Measurements from ENCODE around the gene EPHA4.

Gene EPHA4

DNA sequence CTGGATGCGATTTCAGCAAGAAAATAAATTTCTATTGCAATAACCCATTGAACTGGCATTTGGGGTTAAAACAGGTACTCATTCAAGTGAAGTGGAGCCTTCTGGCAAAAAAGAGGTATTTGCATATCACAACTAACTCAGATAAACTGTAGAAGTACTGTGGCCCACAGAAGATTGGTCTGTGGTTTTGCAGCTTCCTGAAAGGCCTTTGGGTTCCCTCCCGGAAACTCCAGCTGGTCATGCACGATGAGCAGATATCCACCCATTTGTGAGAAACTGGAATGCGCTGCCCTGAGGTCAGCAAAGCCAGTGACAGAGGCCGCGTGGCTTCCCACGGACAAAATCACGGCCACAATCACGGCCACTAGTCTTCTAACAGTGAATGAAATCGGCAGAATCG, 106.3 kb downstream of the EPHA4 start:
- Histone ChIP-seq H3K27ac (ENCODE audit: low read depth, low read length) (no peak overlapping the region), H3K27me3 (ENCODE audit: control insufficient read depth in 1 of 2, insufficient read depth in 2 of 2, low read length in 2 of 2) (no peaks in the 10 kb centered on the region), H3K9me3 (ENCODE audit: control insufficient read depth in 1 of 2, low read length in 2 of 2) (no peaks in the 10 kb centered on the region), H3K36me3 (ENCODE audit: control insufficient read depth in 1 of 2, insufficient read depth in 2 of 2, low read length in 2 of 2) (no peaks in the 10 kb centered on the region), H3K4me3 (ENCODE audit: low read depth in 1 of 2, low read length in 2 of 2) (no peak overlapping the region), H3K4me1 (ENCODE audit: control insufficient read depth in 1 of 2, insufficient read depth in 2 of 2, low read length in 2 of 2) (no peaks in the 10 kb centered on the region), H3K9ac (ENCODE audit: low read depth in 1 of 2, low read length in 2 of 2) (no peak overlapping the region)

DNA sequence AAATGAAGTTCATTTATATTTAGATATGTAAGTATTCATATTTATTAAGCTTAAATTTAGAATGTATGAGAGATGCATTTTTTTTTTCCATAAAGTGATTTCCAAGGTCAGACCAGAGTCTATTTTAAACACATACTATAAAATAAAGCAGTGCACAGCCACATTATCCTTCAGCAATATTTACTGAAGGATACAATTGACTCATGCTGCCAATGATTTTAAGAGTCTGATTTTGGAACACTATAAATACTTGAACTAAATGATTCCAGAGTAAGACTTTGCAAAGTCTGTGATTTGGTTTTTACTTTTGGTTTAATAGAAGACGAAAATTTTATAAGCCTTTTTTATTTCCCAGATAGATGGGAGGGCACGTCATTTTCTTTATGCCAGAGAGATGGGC, 107.1 kb downstream of the EPHA4 start:
- H3K9me3 ChIP-seq (ENCODE audit: control insufficient read depth in 1 of 2, low read length in 2 of 2) = no peaks in the 10 kb centered on the region
- no peak overlapping the region for H3K9ac ChIP-seq (ENCODE audit: low read depth in 1 of 2, low read length in 2 of 2)
- no peak overlapping the region for H3K4me3 ChIP-seq (ENCODE audit: low read depth in 1 of 2, low read length in 2 of 2)
- H3K27ac ChIP-seq (ENCODE audit: low read depth, low read length) = no peak overlapping the region
- no peaks in the 10 kb centered on the region for H3K27me3 ChIP-seq (ENCODE audit: control insufficient read depth in 1 of 2, insufficient read depth in 2 of 2, low read length in 2 of 2)
- H3K36me3 ChIP-seq (ENCODE audit: control insufficient read depth in 1 of 2, insufficient read depth in 2 of 2, low read length in 2 of 2) = no peaks in the 10 kb centered on the region
- H3K4me1 ChIP-seq (ENCODE audit: control insufficient read depth in 1 of 2, insufficient read depth in 2 of 2, low read length in 2 of 2) = no peaks in the 10 kb centered on the region

DNA sequence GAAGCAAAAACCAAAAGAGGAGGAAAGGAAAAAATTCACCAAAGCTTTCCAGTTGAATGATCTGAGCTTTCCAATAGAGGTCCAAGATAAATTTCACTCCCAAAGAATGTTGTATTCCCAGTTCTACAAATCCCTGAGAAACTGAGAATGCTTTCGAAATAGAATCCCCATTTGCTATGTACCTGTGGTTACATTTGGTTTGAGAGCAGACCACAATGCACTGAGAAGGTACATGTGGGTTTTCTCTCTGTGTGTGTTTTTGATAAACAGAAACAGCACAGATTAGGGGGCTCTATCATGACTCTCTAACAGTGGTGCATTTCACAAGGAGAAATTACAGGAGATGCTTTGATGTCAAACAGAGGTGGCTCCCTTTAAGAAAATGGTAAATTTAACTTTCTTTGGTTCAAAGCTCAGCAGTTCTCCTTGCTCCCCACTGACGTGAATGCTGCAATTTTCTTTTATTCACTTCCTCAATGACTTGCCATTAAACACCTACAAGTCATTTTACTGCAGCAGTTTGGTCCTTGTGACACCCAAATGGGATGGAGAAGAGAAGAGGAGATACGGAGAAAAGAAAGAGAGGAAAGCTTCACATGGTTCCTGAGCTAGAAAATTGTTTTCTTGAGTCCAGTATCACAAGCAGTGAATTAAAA, 108.7 kb downstream of the EPHA4 start:
- Histone ChIP-seq H3K36me3 (ENCODE audit: control insufficient read depth in 1 of 2, insufficient read depth in 2 of 2, low read length in 2 of 2) (no peaks in the 10 kb centered on the region), H3K4me1 (ENCODE audit: control insufficient read depth in 1 of 2, insufficient read depth in 2 of 2, low read length in 2 of 2) (no peaks in the 10 kb centered on the region), H3K9ac (ENCODE audit: low read depth in 1 of 2, low read length in 2 of 2) (no peak overlapping the region), H3K4me3 (ENCODE audit: low read depth in 1 of 2, low read length in 2 of 2) (no peak overlapping the region), H3K9me3 (ENCODE audit: control insufficient read depth in 1 of 2, low read length in 2 of 2) (no peaks in the 10 kb centered on the region), H3K27ac (ENCODE audit: low read depth, low read length) (no peak overlapping the region), H3K27me3 (ENCODE audit: control insufficient read depth in 1 of 2, insufficient read depth in 2 of 2, low read length in 2 of 2) (no peaks in the 10 kb centered on the region)

DNA sequence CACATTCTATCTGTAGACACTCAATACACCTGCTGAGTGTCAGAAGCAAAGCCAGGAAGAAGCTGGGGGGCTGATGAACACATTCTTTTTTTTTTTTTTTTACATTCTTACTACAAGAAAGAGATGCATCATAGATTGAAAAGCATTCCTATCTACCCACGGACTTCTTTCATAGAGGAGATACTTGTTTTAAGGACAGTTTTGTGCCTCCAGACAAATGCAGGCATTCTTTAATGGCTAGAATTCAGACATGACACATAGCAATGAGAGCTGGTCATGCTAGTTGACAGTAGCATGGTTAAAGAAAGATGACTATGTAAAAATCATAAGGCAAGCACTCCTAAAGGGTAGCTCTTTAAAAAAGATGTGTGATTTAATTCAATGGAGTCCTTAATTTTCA, 110.2 kb downstream of the EPHA4 start:
- Histone ChIP-seq H3K27me3 (ENCODE audit: control insufficient read depth in 1 of 2, insufficient read depth in 2 of 2, low read length in 2 of 2) (no peaks in the 10 kb centered on the region), H3K4me3 (ENCODE audit: low read depth in 1 of 2, low read length in 2 of 2) (no peak overlapping the region), H3K9ac (ENCODE audit: low read depth in 1 of 2, low read length in 2 of 2) (no peak overlapping the region), H3K36me3 (ENCODE audit: control insufficient read depth in 1 of 2, insufficient read depth in 2 of 2, low read length in 2 of 2) (no peaks in the 10 kb centered on the region), H3K27ac (ENCODE audit: low read depth, low read length) (no peak overlapping the region), H3K4me1 (ENCODE audit: control insufficient read depth in 1 of 2, insufficient read depth in 2 of 2, low read length in 2 of 2) (no peaks in the 10 kb centered on the region), H3K9me3 (ENCODE audit: control insufficient read depth in 1 of 2, low read length in 2 of 2) (no peaks in the 10 kb centered on the region)

DNA sequence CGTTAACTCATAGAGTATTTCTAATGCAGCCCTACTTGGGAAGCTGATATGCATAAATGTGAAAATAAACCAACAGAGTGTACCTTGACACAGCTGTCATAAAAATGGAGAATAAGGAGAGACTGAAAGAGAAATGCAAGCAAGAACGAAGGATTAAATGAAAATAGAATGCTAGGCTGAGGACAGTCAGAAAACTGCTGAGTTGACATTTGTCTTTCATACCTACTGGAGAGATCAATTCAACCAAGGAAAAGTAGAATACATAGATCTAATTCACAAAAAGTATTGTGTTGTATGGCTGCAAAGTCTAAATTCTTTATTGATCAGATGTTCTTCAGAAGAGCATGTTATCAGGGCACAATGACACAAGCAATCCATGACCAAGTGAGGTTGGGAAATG, 112.0 kb downstream of the EPHA4 start:
- no peaks in the 10 kb centered on the region for H3K27me3 ChIP-seq (ENCODE audit: control insufficient read depth in 1 of 2, insufficient read depth in 2 of 2, low read length in 2 of 2)
- H3K9ac ChIP-seq (ENCODE audit: low read depth in 1 of 2, low read length in 2 of 2) = no peak overlapping the region
- H3K4me3 ChIP-seq (ENCODE audit: low read depth in 1 of 2, low read length in 2 of 2) = no peak overlapping the region
- H3K9me3 ChIP-seq (ENCODE audit: control insufficient read depth in 1 of 2, low read length in 2 of 2) = no peaks in the 10 kb centered on the region
- H3K36me3 ChIP-seq (ENCODE audit: control insufficient read depth in 1 of 2, insufficient read depth in 2 of 2, low read length in 2 of 2) = no peaks in the 10 kb centered on the region
- H3K27ac ChIP-seq (ENCODE audit: low read depth, low read length) = no peak overlapping the region
- H3K4me1 ChIP-seq (ENCODE audit: control insufficient read depth in 1 of 2, insufficient read depth in 2 of 2, low read length in 2 of 2) = no peaks in the 10 kb centered on the region

DNA sequence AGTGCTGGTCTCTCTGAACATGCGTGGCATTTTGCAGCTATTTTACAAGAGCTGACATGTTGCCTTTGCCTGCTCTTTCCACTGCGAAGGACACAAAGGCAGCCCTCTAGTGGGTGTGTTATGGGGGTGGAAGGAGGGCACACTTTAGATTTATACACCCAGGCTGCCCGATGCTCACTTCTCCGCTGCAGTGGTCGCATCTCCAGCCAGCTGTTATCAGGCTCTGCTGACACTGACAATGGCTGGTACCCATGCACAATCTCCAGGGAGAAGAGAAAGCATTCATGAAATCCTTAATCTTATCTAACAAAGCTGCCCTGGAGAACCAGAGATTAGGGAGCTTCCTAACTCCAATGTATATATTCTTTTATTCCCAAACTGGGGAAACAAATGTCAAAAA, 113.5 kb downstream of the EPHA4 start:
- no peak overlapping the region for H3K9ac ChIP-seq (ENCODE audit: low read depth in 1 of 2, low read length in 2 of 2)
- H3K4me3 ChIP-seq (ENCODE audit: low read depth in 1 of 2, low read length in 2 of 2) = no peak overlapping the region
- no peak overlapping the region for H3K27ac ChIP-seq (ENCODE audit: low read depth, low read length)
- H3K9me3 ChIP-seq (ENCODE audit: control insufficient read depth in 1 of 2, low read length in 2 of 2) = no peaks in the 10 kb centered on the region
- no peaks in the 10 kb centered on the region for H3K27me3 ChIP-seq (ENCODE audit: control insufficient read depth in 1 of 2, insufficient read depth in 2 of 2, low read length in 2 of 2)
- H3K36me3 ChIP-seq (ENCODE audit: control insufficient read depth in 1 of 2, insufficient read depth in 2 of 2, low read length in 2 of 2) = no peaks in the 10 kb centered on the region
- no peaks in the 10 kb centered on the region for H3K4me1 ChIP-seq (ENCODE audit: control insufficient read depth in 1 of 2, insufficient read depth in 2 of 2, low read length in 2 of 2)

DNA sequence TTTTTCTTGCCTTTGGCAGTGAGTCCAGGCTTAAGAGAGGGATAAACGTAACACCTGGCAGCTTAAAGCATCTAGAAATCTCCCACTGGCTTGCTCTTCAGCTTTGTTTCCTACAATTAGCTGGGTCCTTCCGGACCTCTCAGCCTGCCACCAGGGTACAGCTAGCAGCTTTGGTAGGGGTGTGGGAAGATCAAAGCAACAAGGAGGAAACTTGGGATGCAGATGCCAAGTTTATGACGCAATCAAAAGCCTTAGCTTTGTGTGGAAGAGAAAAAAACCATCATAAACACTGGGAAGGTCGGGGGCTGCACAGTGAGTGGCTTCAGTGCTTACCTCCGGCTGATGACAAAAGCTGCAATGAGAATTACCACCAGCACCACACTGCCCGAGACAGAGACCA, 116.9 kb downstream of the EPHA4 start:
- Histone ChIP-seq H3K4me1 (ENCODE audit: control insufficient read depth in 1 of 2, insufficient read depth in 2 of 2, low read length in 2 of 2) (no peaks in the 10 kb centered on the region), H3K4me3 (ENCODE audit: low read depth in 1 of 2, low read length in 2 of 2) (no peak overlapping the region), H3K36me3 (ENCODE audit: control insufficient read depth in 1 of 2, insufficient read depth in 2 of 2, low read length in 2 of 2) (no peaks in the 10 kb centered on the region), H3K27me3 (ENCODE audit: control insufficient read depth in 1 of 2, insufficient read depth in 2 of 2, low read length in 2 of 2) (no peaks in the 10 kb centered on the region), H3K9ac (ENCODE audit: low read depth in 1 of 2, low read length in 2 of 2) (no peak overlapping the region), H3K9me3 (ENCODE audit: control insufficient read depth in 1 of 2, low read length in 2 of 2) (no peaks in the 10 kb centered on the region), H3K27ac (ENCODE audit: low read depth, low read length) (no peak overlapping the region)

DNA sequence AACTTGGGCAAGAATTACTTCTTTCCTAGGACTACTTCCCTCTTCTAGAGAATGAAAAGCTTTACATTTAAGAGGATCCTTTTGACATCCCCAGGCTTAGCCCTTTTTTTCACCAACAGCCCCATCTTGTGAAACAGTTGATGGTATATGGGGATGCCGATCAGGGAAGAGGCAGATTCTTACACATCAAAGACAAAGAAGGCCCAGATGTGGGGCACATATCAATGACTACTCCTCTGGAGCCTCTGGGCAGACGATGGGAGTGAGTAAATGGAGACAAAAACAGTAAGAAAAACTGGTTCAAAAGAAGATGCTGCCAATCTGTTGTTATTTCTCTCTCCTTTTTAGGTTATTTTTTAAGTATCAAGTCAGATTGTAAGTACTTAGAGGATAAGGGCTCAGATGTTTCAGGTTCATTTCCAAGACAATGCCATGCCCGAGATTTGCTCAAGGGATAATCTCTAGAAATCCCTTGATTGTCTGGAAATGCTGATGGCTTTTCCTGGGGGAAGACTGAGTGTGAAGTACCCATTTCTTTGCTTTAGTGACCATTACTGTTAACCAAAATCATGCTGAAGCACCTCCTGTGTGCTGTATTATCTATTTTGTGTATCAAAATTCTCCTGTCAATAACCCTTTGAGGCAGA, 117.5 kb downstream of the EPHA4 start:
- H3K36me3 ChIP-seq (ENCODE audit: control insufficient read depth in 1 of 2, insufficient read depth in 2 of 2, low read length in 2 of 2) = no peaks in the 10 kb centered on the region
- H3K4me1 ChIP-seq (ENCODE audit: control insufficient read depth in 1 of 2, insufficient read depth in 2 of 2, low read length in 2 of 2) = no peaks in the 10 kb centered on the region
- no peaks in the 10 kb centered on the region for H3K9me3 ChIP-seq (ENCODE audit: control insufficient read depth in 1 of 2, low read length in 2 of 2)
- H3K9ac ChIP-seq (ENCODE audit: low read depth in 1 of 2, low read length in 2 of 2) = no peak overlapping the region
- H3K4me3 ChIP-seq (ENCODE audit: low read depth in 1 of 2, low read length in 2 of 2) = no peak overlapping the region
- no peaks in the 10 kb centered on the region for H3K27me3 ChIP-seq (ENCODE audit: control insufficient read depth in 1 of 2, insufficient read depth in 2 of 2, low read length in 2 of 2)
- H3K27ac ChIP-seq (ENCODE audit: low read depth, low read length) = no peak overlapping the region

DNA sequence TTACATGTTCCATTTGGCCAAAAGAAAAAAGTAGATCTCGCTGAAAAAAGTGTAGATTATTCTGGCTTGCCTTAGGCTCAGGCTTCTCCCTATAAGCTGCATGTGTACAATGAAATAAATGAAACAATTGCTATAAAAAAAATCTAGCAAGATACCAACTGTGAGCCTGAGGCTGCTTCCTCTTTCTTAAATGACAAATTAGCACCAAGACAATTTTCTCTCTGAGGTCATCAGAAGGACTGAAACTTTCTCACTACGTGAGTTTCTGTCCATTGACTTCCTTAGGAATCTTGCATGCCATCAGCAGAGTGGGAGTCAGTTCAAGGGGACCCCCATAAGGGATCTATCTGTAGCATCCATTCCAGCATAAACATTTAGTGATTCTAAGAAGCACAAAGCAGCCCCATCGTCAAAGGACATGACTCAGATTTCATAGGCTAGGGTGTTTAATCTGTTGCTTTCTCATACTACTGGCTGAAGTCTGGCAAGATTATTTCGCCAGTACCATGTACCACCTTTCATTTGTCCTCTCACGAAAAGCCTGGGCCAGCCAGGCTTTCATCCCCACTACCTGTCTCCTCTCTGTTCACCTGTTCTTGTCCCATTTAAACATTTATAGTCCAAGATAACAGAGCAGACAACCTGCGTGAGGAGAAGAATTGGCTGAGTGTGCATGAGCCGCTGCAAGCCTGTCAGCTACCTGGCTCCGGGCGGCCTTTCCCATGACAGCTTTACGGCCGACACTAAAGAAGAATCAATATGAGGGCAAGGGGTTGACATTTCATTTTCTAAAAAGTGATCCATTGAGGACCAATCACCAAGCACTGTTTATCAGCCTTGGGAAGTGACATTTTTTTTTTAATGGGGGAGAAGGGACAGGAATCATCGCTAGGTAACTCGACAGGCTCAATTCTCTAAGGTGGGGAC, 120.0 kb downstream of the EPHA4 start:
- H3K4me1 ChIP-seq (ENCODE audit: control insufficient read depth in 1 of 2, insufficient read depth in 2 of 2, low read length in 2 of 2) = no peaks in the 10 kb centered on the region
- H3K36me3 ChIP-seq (ENCODE audit: control insufficient read depth in 1 of 2, insufficient read depth in 2 of 2, low read length in 2 of 2) = no peaks in the 10 kb centered on the region
- H3K4me3 ChIP-seq (ENCODE audit: low read depth in 1 of 2, low read length in 2 of 2) = no peak overlapping the region
- H3K27me3 ChIP-seq (ENCODE audit: control insufficient read depth in 1 of 2, insufficient read depth in 2 of 2, low read length in 2 of 2) = no peaks in the 10 kb centered on the region
- H3K27ac ChIP-seq (ENCODE audit: low read depth, low read length) = no peak overlapping the region
- no peak overlapping the region for H3K9ac ChIP-seq (ENCODE audit: low read depth in 1 of 2, low read length in 2 of 2)
- H3K9me3 ChIP-seq (ENCODE audit: control insufficient read depth in 1 of 2, low read length in 2 of 2) = no peaks in the 10 kb centered on the region

DNA sequence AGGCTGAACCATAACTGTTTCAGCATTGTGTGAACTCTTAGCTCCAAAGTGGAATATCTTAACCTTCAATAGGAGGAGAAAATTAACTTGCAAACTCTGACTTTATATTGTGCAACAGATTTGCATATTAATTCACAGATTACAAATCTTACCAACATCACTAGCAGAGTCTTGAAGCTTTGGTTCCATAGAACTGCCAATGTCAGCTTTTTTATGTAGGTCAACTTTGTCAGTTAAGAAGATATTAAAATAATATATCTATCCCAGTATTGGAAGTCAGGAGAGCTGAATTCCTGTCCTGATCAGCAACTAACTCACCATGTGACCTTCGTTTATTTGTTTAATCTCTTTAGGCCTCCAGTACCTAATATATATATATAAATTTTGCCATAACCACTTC, 121.8 kb downstream of the EPHA4 start:
- Histone ChIP-seq H3K4me1 (ENCODE audit: control insufficient read depth in 1 of 2, insufficient read depth in 2 of 2, low read length in 2 of 2) (no peaks in the 10 kb centered on the region), H3K4me3 (ENCODE audit: low read depth in 1 of 2, low read length in 2 of 2) (no peak overlapping the region), H3K27ac (ENCODE audit: low read depth, low read length) (no peak overlapping the region), H3K9me3 (ENCODE audit: control insufficient read depth in 1 of 2, low read length in 2 of 2) (no peaks in the 10 kb centered on the region), H3K27me3 (ENCODE audit: control insufficient read depth in 1 of 2, insufficient read depth in 2 of 2, low read length in 2 of 2) (no peaks in the 10 kb centered on the region), H3K36me3 (ENCODE audit: control insufficient read depth in 1 of 2, insufficient read depth in 2 of 2, low read length in 2 of 2) (no peaks in the 10 kb centered on the region), H3K9ac (ENCODE audit: low read depth in 1 of 2, low read length in 2 of 2) (no peak overlapping the region)
